C1 segment of cervical spinal cord (tissue), 14 donors: ENCODE measurements around the gene PROP1.
A peak's percentile ranks its signal among the peaks of the same experiment; 100 is the strongest.
"Not testable (repeated sequence)": the region's sequence is repeated elsewhere in the genome, so short reads cannot be mapped to it uniquely, and the experiment has no call there.

Source experiments
- DNase-seq, 14 donors: peaks; one replicate each; lab custom pipeline; 2025; lab: John Stamatoyannopoulos, UW

PROP1 gene

GRCh38 chr5:177982956-177983355 is 13.1 kb downstream of the PROP1 start:
- DNase-seq, result no peak

GRCh38 chr5:177982072-177982727 is 13.8 kb downstream of the PROP1 start:
- no peak for DNase-seq

- no peak for DNase-seq
These were observed 14.6 kb downstream of the PROP1 start for GRCh38 chr5:177981296-177982071.

GRCh38 chr5:177980743-177981151 is 15.3 kb downstream of the PROP1 start:
- DNase-seq, result no peak

GRCh38 chr5:177977600-177977999 is 18.4 kb downstream of the PROP1 start:
- DNase-seq, result not testable (repeated sequence)

- no peak for DNase-seq
These were observed 22.9 kb downstream of the PROP1 start for GRCh38 chr5:177973066-177973635.

GRCh38 chr5:177972613-177973012 is 23.4 kb downstream of the PROP1 start:
- DNase-seq, result no peak

GRCh38 chr5:177972014-177972413 is 24.0 kb downstream of the PROP1 start:
- DNase-seq, result not testable (repeated sequence)

GRCh38 chr5:177968661-177969211 is 27.3 kb downstream of the PROP1 start:
- DNase-seq, result no peak

GRCh38 chr5:177967221-177967887 is 28.7 kb downstream of the PROP1 start:
- DNase-seq, result no peak

- no peak for DNase-seq
These were observed 29.2 kb downstream of the PROP1 start for GRCh38 chr5:177966839-177967166.

GRCh38 chr5:177966009-177966838 is 29.8 kb downstream of the PROP1 start:
- DNase-seq, result no peak

GRCh38 chr5:177964471-177964870 is 31.6 kb downstream of the PROP1 start:
- no peak for DNase-seq

GRCh38 chr5:177963966-177964365 is 32.1 kb downstream of the PROP1 start:
- DNase-seq, result no peak

GRCh38 chr5:177959315-177959714 is 36.7 kb downstream of the PROP1 start:
- no peak for DNase-seq

GRCh38 chr5:177958696-177959095 is 37.3 kb downstream of the PROP1 start:
- DNase-seq, result peak in 1 of 14 donors; percentile 23

- DNase-seq, result no peak
These were observed 38.8 kb downstream of the PROP1 start for GRCh38 chr5:177957241-177957640.

- not testable (repeated sequence) for DNase-seq
These were observed 42.9 kb downstream of the PROP1 start for GRCh38 chr5:177953101-177953500.

- DNase-seq, result not testable (repeated sequence)
These were observed 46.4 kb downstream of the PROP1 start for GRCh38 chr5:177949656-177950055.

- DNase-seq, result not testable (repeated sequence)
These were observed 47.0 kb downstream of the PROP1 start for GRCh38 chr5:177949065-177949464.

- DNase-seq, result peak in 2 of 14 donors; percentile 18 to 91
These were observed 48.1 kb downstream of the PROP1 start for GRCh38 chr5:177947912-177948311.
